HS-27A (cell line): ENCODE results near the gene GABBR2.

Experiments used
- DNase-seq: peaks from one replicate; pipeline ENCODE4 v3.0.0-alpha.2; 2012; ENCODE audit warnings: low read depth, missing footprints

The GABBR2 gene

DNA sequence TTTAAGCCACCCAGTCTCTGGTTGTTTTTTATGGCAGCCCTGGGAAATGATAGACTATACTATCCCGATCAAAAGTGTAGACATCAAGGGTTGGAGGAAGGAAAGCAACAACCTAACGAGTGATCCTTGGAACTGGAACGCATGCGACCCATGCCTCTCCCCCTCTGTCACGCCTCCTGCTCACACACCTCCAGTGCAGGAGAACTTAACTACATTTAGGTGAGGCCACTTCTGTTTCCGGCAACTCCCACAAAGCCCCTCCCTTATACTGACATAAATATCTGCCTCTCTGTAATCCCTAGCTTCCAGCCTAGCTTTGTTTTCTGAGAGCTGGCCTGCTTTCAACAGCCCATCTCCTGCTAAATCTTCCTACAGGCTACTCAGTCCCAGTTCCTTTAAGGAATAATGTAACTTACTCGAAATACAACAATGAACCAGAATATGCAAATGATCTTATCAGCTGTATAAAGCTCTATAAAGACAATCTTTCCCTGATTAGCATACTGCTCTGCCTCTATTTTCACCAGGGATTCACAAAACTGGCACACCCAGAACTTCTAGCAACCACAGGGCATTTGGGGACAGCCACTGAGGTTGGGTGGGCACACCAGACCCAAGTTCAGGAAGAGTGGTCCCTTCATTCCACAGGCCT lies 73.9 kb downstream of the GABBR2 start:
- no peak for DNase-seq

DNA sequence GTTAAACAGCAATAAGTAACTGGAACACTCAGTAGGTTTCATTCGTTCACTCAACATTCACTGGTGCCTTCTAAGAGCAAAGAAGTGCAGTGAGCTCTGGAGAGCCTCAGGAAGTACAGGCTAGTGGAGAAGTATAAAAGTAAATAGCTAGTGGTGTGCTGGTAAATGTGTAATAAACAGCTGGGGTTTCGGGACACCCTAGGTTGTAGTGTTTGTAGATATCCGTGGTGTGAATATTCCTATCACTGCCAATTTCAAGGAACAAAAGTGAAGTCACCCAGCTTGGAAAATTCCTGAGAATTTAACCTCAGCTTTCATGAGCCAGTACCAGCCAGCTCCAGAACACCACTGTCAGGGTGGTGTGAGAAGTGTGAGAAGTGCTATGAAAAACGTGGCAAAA lies 75.9 kb downstream of the GABBR2 start:
- no peak for DNase-seq

DNA sequence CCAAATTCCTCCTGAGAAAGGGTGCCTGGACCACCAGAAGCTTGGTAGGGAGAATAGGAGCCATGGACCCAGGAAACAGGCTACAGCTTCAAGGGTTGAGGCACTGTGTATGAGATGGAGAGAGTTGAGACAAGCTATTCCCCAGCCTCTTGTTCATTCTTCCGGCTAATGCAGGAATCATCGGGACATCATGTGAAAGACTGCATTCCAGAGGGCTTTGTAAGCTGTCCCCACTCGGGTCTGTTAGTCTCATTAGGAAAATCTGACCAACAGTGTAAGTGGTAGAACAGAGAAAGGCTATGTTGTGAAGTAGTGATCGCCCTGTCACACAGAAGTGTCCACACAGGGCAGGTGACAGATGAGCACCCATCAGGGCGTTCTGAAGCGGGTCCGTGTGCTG lies 81.4 kb downstream of the GABBR2 start:
- no peak for DNase-seq

DNA sequence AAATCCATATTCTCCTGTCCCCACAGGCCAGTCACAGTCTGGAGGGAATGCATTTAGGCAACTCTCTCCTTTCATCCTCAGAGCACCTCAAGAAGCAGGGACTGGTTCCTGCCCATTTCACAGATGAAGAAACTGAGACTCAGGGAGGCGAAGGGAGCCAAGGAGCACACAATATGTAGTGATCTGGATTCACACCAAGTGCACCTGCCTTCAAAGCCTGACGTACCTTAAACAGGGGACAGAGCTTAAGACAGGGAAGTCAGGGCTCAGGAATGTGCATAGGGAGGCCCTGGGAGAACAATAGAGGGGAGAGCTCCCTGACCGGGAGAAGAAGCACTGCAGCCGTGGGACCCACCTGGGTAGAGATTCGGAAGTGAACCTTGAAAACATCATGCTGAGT lies 83.0 kb downstream of the GABBR2 start:
- no peak for DNase-seq

DNA sequence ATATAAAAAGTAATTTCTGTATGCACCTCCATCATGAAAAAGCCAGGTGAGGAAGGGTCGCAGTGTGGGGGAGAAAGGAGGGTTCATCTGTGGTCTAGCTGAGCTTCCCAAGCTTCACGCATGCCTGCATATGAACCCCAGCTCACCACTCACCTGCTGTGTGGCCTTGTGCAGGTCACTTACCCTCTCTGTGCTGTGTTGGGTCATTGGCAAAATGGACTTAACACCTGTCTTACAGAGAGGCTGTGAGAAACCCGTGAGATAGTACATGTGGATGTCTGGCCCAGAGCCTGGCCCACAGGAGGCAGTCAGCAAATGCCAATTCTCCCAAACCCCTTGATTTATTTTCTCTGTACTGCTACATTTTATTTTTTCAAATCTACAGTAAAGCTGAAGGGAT lies 88.9 kb downstream of the GABBR2 start:
- DNase-seq: no peak

GRCh38 chr9:98615633-98616032 lies 93.1 kb downstream of the GABBR2 start:
- DNase-seq: no peak

- no peak for DNase-seq
Observed at GRCh38 chr9:98614941-98615340, 93.8 kb downstream of the GABBR2 start.

- no peak for DNase-seq
Observed at GRCh38 chr9:98612061-98612752, 96.5 kb downstream of the GABBR2 start.

DNA sequence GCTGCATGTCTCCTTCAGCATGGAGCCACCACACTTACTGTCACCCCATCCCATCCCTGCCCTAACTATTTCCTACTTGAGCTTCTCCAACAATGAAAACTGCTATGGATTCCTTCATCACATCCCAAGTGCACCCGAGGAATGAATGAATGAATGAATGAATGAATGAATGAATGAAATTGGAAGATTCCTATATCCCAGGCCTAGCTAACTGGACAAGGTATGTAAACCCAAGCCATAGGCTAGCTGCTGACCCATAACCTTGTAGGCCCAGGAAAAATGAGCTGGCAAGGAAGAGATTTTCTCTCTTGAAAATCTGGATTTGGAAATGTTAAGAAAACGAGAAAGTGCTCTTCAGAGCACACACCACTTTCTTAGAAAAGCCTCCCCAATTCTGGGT lies 97.4 kb downstream of the GABBR2 start:
- DNase-seq: no peak

DNA sequence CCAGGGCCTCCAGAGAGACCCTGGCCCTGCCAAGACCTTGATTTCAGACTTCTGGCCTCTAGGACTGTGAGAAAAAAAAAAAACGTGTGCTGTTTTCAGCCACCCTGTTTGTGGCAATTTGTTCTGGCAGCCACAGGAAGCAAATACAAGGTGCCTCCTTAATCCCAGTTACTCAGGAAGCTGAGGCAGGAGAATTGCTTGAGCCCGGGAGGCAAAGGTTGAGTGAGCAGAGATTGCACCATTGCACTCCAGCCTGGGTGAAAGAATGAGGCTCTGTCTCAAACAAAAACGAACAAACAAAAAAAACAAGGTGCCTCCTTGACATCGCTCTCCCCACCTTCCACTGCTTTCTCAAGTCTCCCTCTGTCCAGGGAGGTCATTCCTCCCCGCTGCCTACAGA lies 98.0 kb downstream of the GABBR2 start:
- no peak for DNase-seq

GRCh38 chr9:98610211-98610610 lies 98.5 kb downstream of the GABBR2 start:
- no peak for DNase-seq

DNA sequence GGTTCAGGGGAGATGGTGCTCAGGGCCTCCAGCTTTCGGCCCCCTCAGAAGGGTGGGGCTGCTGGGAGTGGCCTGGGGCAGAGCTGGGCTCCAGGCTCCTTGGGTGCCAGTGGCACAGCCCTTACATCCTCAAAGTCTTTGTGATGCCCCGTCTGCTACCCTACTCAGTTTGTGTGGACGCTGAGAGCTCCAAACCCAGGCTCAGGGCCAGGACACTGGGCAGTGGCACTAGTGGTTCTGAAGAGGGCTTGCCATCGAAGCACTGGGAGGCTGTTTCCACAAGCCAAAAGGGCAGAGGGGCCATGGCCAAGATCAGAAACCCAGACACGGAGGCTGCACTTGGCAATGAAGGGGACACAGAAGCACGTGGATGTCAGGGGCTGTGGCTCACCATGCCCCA lies 99.1 kb downstream of the GABBR2 start:
- DNase-seq: no peak

DNA sequence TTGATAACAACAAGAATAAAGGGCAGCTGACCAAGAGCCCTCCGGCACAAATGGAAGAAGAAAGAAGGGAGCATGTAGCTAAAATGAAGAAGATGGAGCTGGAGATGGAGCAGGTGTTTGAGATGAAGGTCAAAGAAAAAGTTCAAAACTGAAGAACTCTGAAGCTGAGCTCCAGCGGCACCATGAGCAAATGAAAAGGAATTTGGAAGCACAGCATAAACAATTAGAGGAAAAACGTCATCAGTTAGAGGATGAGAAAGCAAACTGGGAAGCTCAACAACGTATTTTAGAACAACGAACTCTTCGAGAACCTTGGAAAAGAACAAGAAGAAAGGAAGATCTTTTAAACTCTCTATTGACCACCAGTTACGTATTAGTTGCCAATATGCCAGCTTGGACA lies 100.9 kb downstream of the GABBR2 start:
- DNase-seq: peak; percentile 1

DNA sequence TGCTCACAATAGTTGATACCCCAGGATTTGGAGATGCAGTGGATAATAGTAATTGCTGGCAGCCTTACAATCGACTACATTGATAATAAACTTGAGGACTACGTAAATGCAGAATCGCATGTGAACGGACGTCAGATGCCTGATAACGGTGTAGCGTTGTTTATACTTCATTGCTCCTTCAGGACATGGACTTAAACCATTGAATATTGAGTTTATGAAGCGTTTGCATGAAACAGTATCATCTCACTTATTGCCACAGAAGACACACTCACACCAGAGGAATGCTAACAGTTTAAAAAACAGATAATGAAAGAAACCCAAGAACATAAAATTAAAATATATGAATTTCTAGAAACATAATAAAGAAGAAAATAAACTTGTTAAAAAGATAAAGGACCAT lies 101.6 kb downstream of the GABBR2 start:
- no peak for DNase-seq

- no peak for DNase-seq
Observed at GRCh38 chr9:98606730-98607129, 102.0 kb downstream of the GABBR2 start.

DNA sequence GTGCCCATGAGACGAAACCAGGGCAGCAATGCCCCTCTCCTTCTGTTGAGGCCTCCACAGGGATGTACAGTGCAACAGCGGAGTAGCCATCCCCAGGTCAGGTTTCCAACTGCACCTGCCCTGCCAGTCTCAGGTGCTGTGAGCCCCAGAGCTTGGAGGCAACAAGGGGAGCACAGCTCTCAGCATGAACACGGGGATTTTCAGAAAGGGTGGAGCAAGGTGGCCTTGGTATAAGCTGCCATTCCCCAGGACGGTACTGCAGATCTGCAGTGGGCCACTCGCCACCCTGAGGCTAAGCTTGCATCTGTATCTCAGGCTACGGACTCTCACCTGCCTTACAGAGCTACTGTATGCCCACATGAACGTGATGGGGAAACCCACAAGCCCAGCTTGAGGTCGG lies 103.6 kb downstream of the GABBR2 start:
- DNase-seq: no peak

GRCh38 chr9:98603821-98604383 lies 104.8 kb downstream of the GABBR2 start:
- DNase-seq: no peak

- DNase-seq: no peak
Observed at GRCh38 chr9:98602839-98603500, 105.8 kb downstream of the GABBR2 start.

DNA sequence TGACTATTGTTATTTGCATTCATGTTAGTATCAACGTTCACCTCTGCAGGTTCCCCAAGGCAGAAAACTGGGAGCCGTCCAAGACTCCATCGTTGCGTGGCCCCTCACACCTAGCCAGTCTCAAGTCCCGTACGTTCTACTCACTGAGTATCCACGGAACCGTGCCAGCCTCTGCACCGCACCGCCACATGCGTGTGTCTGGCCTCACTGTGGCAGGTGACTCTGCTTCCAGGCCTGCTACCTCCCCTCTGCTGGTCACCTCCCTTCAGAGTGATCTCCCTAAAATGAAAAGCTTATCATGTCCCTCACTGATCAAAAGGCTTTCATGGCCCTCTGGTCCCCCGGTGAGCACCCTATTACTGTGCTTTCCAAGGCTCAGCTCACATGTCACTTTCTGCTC lies 108.1 kb downstream of the GABBR2 start:
- no peak for DNase-seq

DNA sequence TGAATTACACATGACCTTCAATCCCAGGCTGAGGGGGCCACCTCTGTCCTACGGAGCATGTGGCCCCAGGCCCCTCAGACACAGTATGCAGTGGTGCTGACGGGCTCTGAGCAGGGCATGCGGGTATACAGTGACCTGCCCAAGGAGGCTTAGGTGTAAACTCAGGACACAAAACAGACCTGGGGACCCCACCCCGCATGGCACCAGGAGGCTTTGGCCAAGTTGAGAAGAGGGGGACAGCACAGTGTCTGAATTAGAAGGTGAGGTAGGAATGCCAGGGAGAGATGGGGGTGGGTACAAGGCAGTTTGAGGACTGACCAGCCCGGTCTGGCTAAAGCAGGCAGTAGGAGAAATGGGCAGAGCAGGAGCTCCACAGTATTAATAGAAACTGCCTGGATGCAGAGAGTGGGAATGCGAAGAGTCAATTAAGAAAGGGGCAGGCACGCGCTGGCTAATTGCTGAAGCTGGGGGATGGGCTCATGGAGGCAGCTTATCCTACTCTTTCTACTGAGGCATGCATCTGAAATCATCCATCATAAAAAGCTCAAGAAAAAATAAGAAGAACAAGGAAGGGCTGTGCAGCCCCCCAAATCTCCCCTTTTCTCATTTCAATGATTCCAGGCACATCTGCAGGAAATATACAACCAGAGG lies 109.0 kb downstream of the GABBR2 start:
- no peak for DNase-seq

GRCh38 chr9:98598861-98599260 lies 109.9 kb downstream of the GABBR2 start:
- no peak for DNase-seq

GRCh38 chr9:98597236-98597771 lies 111.4 kb downstream of the GABBR2 start:
- DNase-seq: no peak
